ENCODE data around the gene FBXL7.

The FBXL7 gene

GRCh38 chr5:15850939-15851341 is 351.0 kb downstream of the FBXL7 start:
- Histone ChIP-seq H3K23ac (ENCODE audit: low read length) (no peak overlapping the region), H2BK5ac (ENCODE audit: low read depth, low read length, poor library complexity) (no peak overlapping the region), H3K4me1 (ENCODE audit: control insufficient read depth in 1 of 2, insufficient read depth in 2 of 2, low read length in 2 of 2) (no peaks in the 10 kb centered on the region), H3K27me3 (ENCODE audit: insufficient read depth, low read length) (no peaks in the 10 kb centered on the region), H3K79me2 (ENCODE audit: control insufficient read depth, insufficient read depth, low read length, poor library complexity) (no peaks in the 10 kb centered on the region), H3K79me1 (ENCODE audit: low read length) (no peaks in the 10 kb centered on the region), H3K36me3 (ENCODE audit: control insufficient read depth in 1 of 2, insufficient read depth in 2 of 2, low read length in 2 of 2) (no peaks in the 10 kb centered on the region), H3K9ac (ENCODE audit: low read length) (no peak overlapping the region), H2AK5ac (ENCODE audit: low read length) (no peak overlapping the region), H3K18ac (ENCODE audit: low read length) (no peak overlapping the region), H3K14ac (ENCODE audit: low read length) (no peak overlapping the region), H3K9me3 (ENCODE audit: insufficient read depth, low read depth, low read length) (peaks cover 2% of the 10 kb centered on the region), H4K8ac (ENCODE audit: low read depth, low read length) (no peak overlapping the region), H3K4ac (ENCODE audit: low read depth, low read length) (no peak overlapping the region), H3K4me2 (ENCODE audit: low read length) (no peak overlapping the region), H2AFZ (ENCODE audit: insufficient read depth, low read length, poor library complexity) (no peak overlapping the region), H4K12ac (ENCODE audit: low read depth, low read length) (no peak overlapping the region), H4K91ac (ENCODE audit: low read depth, low read length) (no peak overlapping the region), H3K4me3 (ENCODE audit: low read depth, low read length) (no peak overlapping the region), H2BK120ac (ENCODE audit: insufficient read depth, low read length, poor library complexity) (no peak overlapping the region), H2BK12ac (ENCODE audit: low read length) (no peak overlapping the region), H3K27ac (ENCODE audit: low read depth, low read length) (no peak overlapping the region)
- no CpG with 5 or more reads among the region's 6 CpGs for WGBS (ENCODE audit: extremely low coverage, insufficient coverage, insufficient read length)
- no peak for DNase-seq

GRCh38 chr5:15852217-15852616 is 352.2 kb downstream of the FBXL7 start:
- Histone ChIP-seq H3K4me2 (ENCODE audit: low read length) (no peak overlapping the region), H3K4me3 (ENCODE audit: low read depth, low read length) (no peak overlapping the region), H3K18ac (ENCODE audit: low read length) (no peak overlapping the region), H3K4ac (ENCODE audit: low read depth, low read length) (no peak overlapping the region), H3K4me1 (ENCODE audit: control insufficient read depth in 1 of 2, insufficient read depth in 2 of 2, low read length in 2 of 2) (no peaks in the 10 kb centered on the region), H3K23ac (ENCODE audit: low read length) (no peak overlapping the region), H3K27ac (ENCODE audit: low read depth, low read length) (no peak overlapping the region), H3K79me1 (ENCODE audit: low read length) (no peaks in the 10 kb centered on the region), H3K79me2 (ENCODE audit: control insufficient read depth, insufficient read depth, low read length, poor library complexity) (no peaks in the 10 kb centered on the region), H2BK12ac (ENCODE audit: low read length) (no peak overlapping the region), H4K91ac (ENCODE audit: low read depth, low read length) (no peak overlapping the region), H3K9ac (ENCODE audit: low read length) (no peak overlapping the region), H4K8ac (ENCODE audit: low read depth, low read length) (no peak overlapping the region), H3K27me3 (ENCODE audit: insufficient read depth, low read length) (no peaks in the 10 kb centered on the region), H2BK120ac (ENCODE audit: insufficient read depth, low read length, poor library complexity) (no peak overlapping the region), H3K36me3 (ENCODE audit: control insufficient read depth in 1 of 2, insufficient read depth in 2 of 2, low read length in 2 of 2) (no peaks in the 10 kb centered on the region), H3K9me3 (ENCODE audit: insufficient read depth, low read depth, low read length) (peaks cover 2% of the 10 kb centered on the region), H4K12ac (ENCODE audit: low read depth, low read length) (no peak overlapping the region), H2AK5ac (ENCODE audit: low read length) (no peak overlapping the region), H2AFZ (ENCODE audit: insufficient read depth, low read length, poor library complexity) (no peak overlapping the region), H2BK5ac (ENCODE audit: low read depth, low read length, poor library complexity) (no peak overlapping the region), H3K14ac (ENCODE audit: low read length) (no peak overlapping the region)
- DNase-seq: no peak
- 100% methylated on average over 1 of the region's 3 CpGs for WGBS (ENCODE audit: extremely low coverage, insufficient coverage, insufficient read length)

- H2BK12ac ChIP-seq (ENCODE audit: low read length): no peak overlapping the region
- no peak overlapping the region for H3K23ac ChIP-seq (ENCODE audit: low read length)
- no peak overlapping the region for H3K9ac ChIP-seq (ENCODE audit: low read length)
- H3K4me3 ChIP-seq (ENCODE audit: low read depth, low read length): no peak overlapping the region
- H4K12ac ChIP-seq (ENCODE audit: low read depth, low read length): no peak overlapping the region
- no peak overlapping the region for H3K4me2 ChIP-seq (ENCODE audit: low read length)
- H3K27ac ChIP-seq (ENCODE audit: low read depth, low read length): no peak overlapping the region
- no peak overlapping the region for H3K18ac ChIP-seq (ENCODE audit: low read length)
- H3K36me3 ChIP-seq (ENCODE audit: control insufficient read depth in 1 of 2, insufficient read depth in 2 of 2, low read length in 2 of 2): no peaks in the 10 kb centered on the region
- no peak overlapping the region for H3K14ac ChIP-seq (ENCODE audit: low read length)
- no peak overlapping the region for H2AK5ac ChIP-seq (ENCODE audit: low read length)
- no peak overlapping the region for H2AFZ ChIP-seq (ENCODE audit: insufficient read depth, low read length, poor library complexity)
- H3K9me3 ChIP-seq (ENCODE audit: insufficient read depth, low read depth, low read length): peaks cover 2% of the 10 kb centered on the region
- H4K91ac ChIP-seq (ENCODE audit: low read depth, low read length): no peak overlapping the region
- no peaks in the 10 kb centered on the region for H3K4me1 ChIP-seq (ENCODE audit: control insufficient read depth in 1 of 2, insufficient read depth in 2 of 2, low read length in 2 of 2)
- H3K27me3 ChIP-seq (ENCODE audit: insufficient read depth, low read length): no peaks in the 10 kb centered on the region
- H2BK5ac ChIP-seq (ENCODE audit: low read depth, low read length, poor library complexity): no peak overlapping the region
- no peaks in the 10 kb centered on the region for H3K79me1 ChIP-seq (ENCODE audit: low read length)
- no peak for DNase-seq
- no peaks in the 10 kb centered on the region for H3K79me2 ChIP-seq (ENCODE audit: control insufficient read depth, insufficient read depth, low read length, poor library complexity)
- no peak overlapping the region for H4K8ac ChIP-seq (ENCODE audit: low read depth, low read length)
- no peak overlapping the region for H2BK120ac ChIP-seq (ENCODE audit: insufficient read depth, low read length, poor library complexity)
- H3K4ac ChIP-seq (ENCODE audit: low read depth, low read length): no peak overlapping the region
- no CpG with 5 or more reads among the region's 1 CpG for WGBS (ENCODE audit: extremely low coverage, insufficient coverage, insufficient read length)
These were observed 353.0 kb downstream of the FBXL7 start for GRCh38 chr5:15852949-15853348.

GRCh38 chr5:15858326-15858725 is 358.3 kb downstream of the FBXL7 start:
- H3K4ac ChIP-seq (ENCODE audit: low read depth, low read length): no peak overlapping the region
- H2AK5ac ChIP-seq (ENCODE audit: low read length): no peak overlapping the region
- no peak for DNase-seq
- no peak overlapping the region for H4K8ac ChIP-seq (ENCODE audit: low read depth, low read length)
- H3K9ac ChIP-seq (ENCODE audit: low read length): no peak overlapping the region
- no peaks in the 10 kb centered on the region for H3K27me3 ChIP-seq (ENCODE audit: insufficient read depth, low read length)
- H3K4me1 ChIP-seq (ENCODE audit: control insufficient read depth in 1 of 2, insufficient read depth in 2 of 2, low read length in 2 of 2): no peaks in the 10 kb centered on the region
- no peak overlapping the region for H4K91ac ChIP-seq (ENCODE audit: low read depth, low read length)
- H3K18ac ChIP-seq (ENCODE audit: low read length): no peak overlapping the region
- no peak overlapping the region for H2BK12ac ChIP-seq (ENCODE audit: low read length)
- H4K12ac ChIP-seq (ENCODE audit: low read depth, low read length): no peak overlapping the region
- H3K9me3 ChIP-seq (ENCODE audit: insufficient read depth, low read depth, low read length): peaks cover 7% of the 10 kb centered on the region
- H3K79me1 ChIP-seq (ENCODE audit: low read length): no peaks in the 10 kb centered on the region
- H3K4me3 ChIP-seq (ENCODE audit: low read depth, low read length): no peak overlapping the region
- no peaks in the 10 kb centered on the region for H3K79me2 ChIP-seq (ENCODE audit: control insufficient read depth, insufficient read depth, low read length, poor library complexity)
- no peak overlapping the region for H3K14ac ChIP-seq (ENCODE audit: low read length)
- H3K23ac ChIP-seq (ENCODE audit: low read length): no peak overlapping the region
- no peak overlapping the region for H2BK120ac ChIP-seq (ENCODE audit: insufficient read depth, low read length, poor library complexity)
- no CpG with 5 or more reads among the region's 1 CpG for WGBS (ENCODE audit: extremely low coverage, insufficient coverage, insufficient read length)
- H2AFZ ChIP-seq (ENCODE audit: insufficient read depth, low read length, poor library complexity): no peak overlapping the region
- no peak overlapping the region for H3K27ac ChIP-seq (ENCODE audit: low read depth, low read length)
- H2BK5ac ChIP-seq (ENCODE audit: low read depth, low read length, poor library complexity): no peak overlapping the region
- no peaks in the 10 kb centered on the region for H3K36me3 ChIP-seq (ENCODE audit: control insufficient read depth in 1 of 2, insufficient read depth in 2 of 2, low read length in 2 of 2)
- H3K4me2 ChIP-seq (ENCODE audit: low read length): no peak overlapping the region
